ENCODE measurements around the gene PPP4R1.
A peak's percentile ranks its signal among the peaks of the same experiment; 100 is the strongest.
"Not testable (repeated sequence)": the region's sequence is repeated elsewhere in the genome, so short reads cannot be mapped to it uniquely, and the experiment has no call there.

Gene PPP4R1

DNA sequence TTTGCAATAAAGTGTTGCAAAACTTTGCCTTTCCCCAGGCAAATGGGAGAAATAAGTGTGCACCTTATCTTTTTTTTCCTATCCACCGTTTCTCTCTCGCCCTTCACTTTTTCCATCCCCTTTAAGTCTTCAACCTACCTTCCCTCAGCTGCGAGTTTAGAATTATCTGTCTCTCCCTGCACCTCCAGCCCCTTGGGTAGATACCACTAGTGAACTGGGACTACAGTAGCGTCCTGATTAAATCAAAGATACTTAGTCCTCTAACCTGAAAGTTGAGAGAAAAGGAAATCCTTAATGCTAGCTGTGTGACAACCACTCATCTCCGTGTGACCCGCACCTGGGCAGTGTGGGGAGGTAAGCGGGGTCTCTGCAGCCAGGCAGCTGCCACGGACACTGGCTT is 16.1 kb upstream of the PPP4R1 start:
- no peak overlapping the region for H3K27ac ChIP-seq
- DNase-seq (ENCODE audit: low read depth, low spot score): no peak

DNA sequence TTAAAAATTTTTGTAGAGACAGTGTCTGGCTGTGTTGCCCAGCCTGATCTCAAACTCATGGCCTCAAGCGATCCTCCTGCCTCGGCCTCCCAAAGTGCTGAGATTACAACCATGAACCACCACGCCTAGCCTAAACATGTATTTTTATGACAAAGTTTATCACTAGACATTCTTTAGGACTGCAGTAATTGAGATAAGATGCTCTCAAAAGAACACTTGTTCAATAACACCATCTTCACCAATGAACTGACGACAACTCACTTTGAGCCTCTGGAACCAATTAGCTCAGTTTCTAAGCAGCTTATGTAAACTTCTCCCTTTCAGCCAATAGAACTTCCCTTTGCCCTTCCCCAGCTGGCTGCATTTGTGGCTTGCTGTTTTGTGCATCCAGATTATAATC is 15.3 kb upstream of the PPP4R1 start:
- no peak overlapping the region for H3K27ac ChIP-seq
- no peak for DNase-seq (ENCODE audit: low read depth, low spot score)

DNA sequence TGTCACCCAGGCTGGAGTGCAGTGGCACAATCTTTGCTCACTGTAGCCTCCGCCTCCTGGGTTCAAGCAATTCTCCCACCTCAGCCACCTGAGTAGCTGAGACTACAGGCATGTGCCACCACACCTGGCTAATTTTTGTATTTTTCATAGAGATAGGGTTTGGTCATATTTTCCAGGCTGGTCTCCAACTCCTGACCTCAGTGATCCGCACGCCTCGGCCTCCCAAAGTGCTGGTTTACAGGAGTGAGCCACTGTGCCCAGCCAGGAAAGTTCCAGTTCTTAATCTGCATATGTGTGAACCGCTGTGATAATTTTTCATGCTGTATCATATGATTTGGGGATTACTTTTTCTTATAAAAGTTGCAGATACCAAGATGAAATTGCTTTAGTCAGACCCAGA is 14.6 kb upstream of the PPP4R1 start:
- no peak overlapping the region for H3K27ac ChIP-seq
- no peak for DNase-seq (ENCODE audit: low read depth, low spot score)

GRCh38 chr18:9627642-9628041 is 13.3 kb upstream of the PPP4R1 start:
- peak overlapping the region; percentile 82 for H3K27ac ChIP-seq
- no peak for DNase-seq (ENCODE audit: low read depth, low spot score)

DNA sequence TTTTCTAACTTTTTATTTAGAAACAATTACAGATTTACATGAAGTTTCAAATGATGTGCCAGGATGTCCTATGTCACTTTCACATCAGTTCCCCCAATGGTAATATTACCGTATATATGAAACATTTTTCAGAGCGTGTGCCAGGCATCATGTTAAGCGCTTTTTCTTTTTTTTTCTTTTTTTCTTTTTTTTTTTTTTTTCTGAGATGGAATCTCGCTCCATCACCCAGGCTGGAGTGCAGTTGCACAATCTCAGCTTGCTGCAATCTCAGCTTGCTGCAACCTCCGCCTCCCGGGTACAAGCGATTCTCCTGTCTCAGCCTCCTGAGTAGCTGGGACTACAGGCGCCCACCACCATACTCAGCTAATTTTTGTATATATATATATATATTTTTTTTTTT is 5.6 kb upstream of the PPP4R1 start:
- peak overlapping the region; percentile 84 for H3K27ac ChIP-seq
- DNase-seq (ENCODE audit: low read depth, low spot score): no peak

DNA sequence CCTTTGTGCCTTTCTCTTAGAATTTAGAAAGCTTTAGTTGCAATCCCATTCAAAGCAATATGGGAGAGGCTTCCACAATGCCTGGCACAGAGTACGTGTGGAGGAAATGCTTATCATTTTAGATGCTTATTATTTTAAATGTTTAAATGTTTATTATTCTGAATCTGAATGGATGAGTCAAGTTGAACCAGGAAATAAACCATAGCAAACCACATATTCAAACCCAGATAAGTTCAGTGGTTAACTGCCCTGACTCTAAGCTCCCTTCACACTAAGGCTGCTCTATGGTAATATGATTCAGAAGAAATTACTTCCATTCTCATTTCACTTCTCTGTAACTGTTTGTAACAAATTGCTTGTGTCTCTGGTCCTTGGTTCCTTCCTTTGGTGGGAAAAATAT is 5.2 kb upstream of the PPP4R1 start:
- DNase-seq (ENCODE audit: low read depth, low spot score): no peak
- H3K27ac ChIP-seq: peak overlapping the region; percentile 84

GRCh38 chr18:9619056-9619455 is 4.7 kb upstream of the PPP4R1 start:
- DNase-seq (ENCODE audit: low read depth, low spot score): no peak
- peak overlapping the region; percentile 84 for H3K27ac ChIP-seq

DNA sequence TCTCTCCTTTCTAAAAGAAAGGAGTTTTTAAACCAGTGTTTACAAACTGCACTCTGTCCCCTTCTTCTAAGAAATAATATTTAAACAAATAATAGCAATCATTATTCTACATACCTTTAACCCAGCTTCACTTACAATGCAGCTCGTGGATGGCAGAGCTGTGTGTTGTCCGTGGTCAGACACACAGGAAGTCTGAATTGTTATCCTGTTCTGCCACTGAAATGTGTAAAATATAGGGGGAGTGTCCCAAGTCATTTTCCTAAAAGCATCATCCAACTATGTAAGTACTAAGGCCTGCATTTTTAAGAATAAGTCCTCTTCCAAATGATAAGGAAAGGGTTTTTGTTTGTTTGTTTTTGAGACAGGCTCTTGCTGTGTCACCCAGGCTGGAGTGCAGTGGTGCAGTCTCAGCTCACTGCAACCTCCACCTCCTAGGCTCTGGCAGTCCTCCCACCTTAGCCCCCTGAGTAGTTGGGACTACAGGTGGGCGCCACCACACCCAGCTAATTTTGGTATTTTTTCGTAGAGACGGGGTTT is 2.7 kb upstream of the PPP4R1 start:
- DNase-seq (ENCODE audit: low read depth, low spot score): no peak
- peak overlapping the region; percentile 100 for H3K27ac ChIP-seq

GRCh38 chr18:9616049-9616448 is 1.7 kb upstream of the PPP4R1 start:
- peak overlapping the region; percentile 100 for H3K27ac ChIP-seq
- no peak for DNase-seq (ENCODE audit: low read depth, low spot score)

DNA sequence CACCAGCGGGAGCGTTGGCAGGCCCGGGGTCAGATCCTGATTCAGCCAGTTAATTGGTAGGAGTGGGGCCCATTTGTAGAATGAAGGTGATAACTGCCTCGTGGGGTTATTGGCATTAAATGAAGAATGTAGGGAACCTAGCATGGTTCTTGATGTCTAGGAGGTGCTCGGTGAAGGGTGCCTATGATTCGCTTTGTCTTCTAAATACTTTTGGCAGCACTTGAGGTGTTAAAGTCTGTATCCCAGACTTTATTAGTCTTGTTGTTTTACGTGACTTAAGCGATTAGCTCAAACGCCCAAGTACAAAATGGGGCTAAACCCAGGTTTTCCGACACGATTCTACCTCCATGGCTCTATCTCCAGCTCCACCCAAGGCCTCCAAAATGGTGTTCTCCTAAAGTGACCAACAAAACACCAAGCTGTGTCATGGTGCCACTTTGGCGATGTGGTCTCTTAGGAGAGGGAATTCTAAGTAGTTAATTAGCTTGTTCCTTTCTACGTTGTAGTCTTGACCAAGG is 980 bp upstream of the PPP4R1 start:
- peak overlapping the region; percentile 100 for H3K27ac ChIP-seq
- DNase-seq (ENCODE audit: low read depth, low spot score): no peak

DNA sequence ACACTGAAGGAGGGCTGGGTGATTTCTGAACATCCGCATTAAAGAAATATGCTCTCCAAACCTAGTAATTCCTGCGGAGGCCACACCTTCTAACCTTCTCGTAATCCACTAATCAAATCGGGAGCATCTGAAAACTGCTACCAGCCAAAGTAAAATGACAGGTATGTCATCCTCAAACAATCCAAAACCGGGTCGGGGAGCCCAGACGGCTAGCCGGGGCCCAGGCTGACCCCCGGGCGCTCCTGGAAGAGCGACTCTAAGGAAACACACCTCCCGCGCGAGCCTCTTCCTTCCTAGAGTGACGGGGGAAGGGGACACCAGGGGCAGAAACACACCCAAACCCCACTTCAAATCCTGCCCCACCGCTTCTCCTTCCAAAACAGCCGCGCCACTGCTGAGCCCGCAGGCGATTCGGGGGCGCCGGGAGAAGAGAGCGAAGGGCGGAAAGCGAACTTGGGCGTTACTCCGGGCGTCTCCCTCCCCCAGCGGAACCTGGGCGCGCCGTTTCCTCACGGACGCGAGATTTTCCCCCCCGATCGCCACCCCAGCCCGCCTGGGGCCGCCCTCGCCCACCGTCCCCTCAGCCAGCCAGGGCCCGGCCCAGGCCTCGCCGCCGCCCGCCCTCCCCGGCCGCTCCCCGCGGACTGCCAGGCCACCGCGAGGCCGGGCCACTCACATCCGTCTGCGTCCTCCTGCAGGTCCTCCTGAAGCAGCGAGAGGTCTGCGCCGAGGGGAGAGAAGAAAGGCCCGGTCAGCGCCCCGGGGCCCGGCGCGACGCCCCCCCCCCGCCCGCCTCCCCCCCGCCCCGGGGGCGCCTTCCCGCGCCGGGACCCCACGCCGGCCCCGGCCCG is 584 bp downstream of the PPP4R1 start:
- H3K27ac ChIP-seq: peak overlapping the region; percentile 100
- DNase-seq (ENCODE audit: low read depth, low spot score): no peak

DNA sequence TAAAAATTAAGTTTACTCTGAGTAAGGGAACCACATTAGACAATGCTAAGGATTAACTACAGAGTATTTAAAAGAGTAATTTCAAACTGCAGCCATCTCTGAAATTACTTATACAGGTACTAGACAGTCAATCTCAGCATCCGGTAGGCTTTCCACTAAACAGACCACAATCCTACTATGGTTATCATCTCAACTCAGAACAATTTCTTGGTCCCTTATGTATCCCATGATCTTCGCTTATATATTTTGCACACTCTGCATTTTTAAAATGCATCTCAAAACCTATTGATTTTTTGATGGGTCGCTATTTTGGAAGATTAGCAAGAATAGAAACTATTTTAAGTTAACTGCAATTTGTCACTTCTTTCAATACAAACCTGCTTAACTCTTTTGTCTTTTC is 1.4 kb downstream of the PPP4R1 start:
- DNase-seq (ENCODE audit: low read depth, low spot score): no peak
- H3K27ac ChIP-seq: peak overlapping the region; percentile 100

- no peak for DNase-seq (ENCODE audit: low read depth, low spot score)
- peak overlapping the region; percentile 100 for H3K27ac ChIP-seq
These were observed 2.0 kb downstream of the PPP4R1 start for GRCh38 chr18:9612215-9612830.

- DNase-seq (ENCODE audit: low read depth, low spot score): no peak
- peak overlapping the region; percentile 100 for H3K27ac ChIP-seq
These were observed 5.2 kb downstream of the PPP4R1 start for GRCh38 chr18:9609190-9609589.

DNA sequence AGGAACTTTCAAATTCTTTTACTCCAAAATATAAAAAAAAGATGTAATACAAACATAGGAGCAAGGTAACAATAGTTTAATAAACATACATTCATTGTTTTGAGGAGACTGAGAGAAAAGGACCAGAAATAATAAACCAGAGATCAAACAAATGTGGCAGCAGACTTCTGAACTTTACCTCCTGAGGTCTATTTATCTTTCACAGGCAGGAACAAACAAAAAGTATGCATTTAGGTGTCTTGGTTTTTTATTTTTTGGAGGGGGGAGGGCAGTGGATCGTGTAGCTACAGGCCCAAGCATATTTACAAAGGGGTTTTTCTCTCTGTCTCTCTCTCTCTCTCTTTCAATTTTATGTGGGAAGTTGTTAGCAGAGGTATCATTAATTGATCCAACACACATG is 5.6 kb downstream of the PPP4R1 start:
- no peak for DNase-seq (ENCODE audit: low read depth, low spot score)
- H3K27ac ChIP-seq: peak overlapping the region; percentile 100

- DNase-seq (ENCODE audit: low read depth, low spot score): no peak
- peak overlapping the region; percentile 100 for H3K27ac ChIP-seq
These were observed 6.1 kb downstream of the PPP4R1 start for GRCh38 chr18:9608298-9608697.

- DNase-seq (ENCODE audit: low read depth, low spot score): not testable (repeated sequence)
These were observed 7.2 kb downstream of the PPP4R1 start for GRCh38 chr18:9607111-9607510.

GRCh38 chr18:9606039-9606438 is 8.3 kb downstream of the PPP4R1 start:
- H3K27ac ChIP-seq: no peak overlapping the region
- no peak for DNase-seq (ENCODE audit: low read depth, low spot score)

More at GRCh38 chr18:9607111-9607510, 7.2 kb downstream of the PPP4R1 start:
- H3K27ac ChIP-seq: peak overlapping the region; percentile 100

DNA sequence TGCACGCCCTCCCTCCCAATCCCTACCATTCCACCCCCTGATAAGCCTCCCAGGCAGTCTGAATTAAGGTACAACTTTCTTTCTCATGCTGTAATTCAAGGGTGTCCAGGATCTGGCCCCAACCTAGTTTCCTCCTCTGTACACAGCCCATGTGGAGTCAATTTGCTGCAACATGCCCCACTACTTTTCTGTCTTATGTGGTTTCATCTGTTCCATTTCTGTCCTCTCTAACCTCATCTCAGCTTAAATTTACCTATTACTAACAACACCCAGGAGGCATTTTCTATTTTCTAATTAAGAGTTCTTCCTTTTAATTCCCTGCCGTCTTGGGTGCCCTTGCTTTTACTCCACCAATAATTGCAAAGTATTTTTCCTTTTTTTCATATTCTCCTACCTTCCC is 10.0 kb downstream of the PPP4R1 start:
- DNase-seq (ENCODE audit: low read depth, low spot score): no peak
- H3K27ac ChIP-seq: no peak overlapping the region

DNA sequence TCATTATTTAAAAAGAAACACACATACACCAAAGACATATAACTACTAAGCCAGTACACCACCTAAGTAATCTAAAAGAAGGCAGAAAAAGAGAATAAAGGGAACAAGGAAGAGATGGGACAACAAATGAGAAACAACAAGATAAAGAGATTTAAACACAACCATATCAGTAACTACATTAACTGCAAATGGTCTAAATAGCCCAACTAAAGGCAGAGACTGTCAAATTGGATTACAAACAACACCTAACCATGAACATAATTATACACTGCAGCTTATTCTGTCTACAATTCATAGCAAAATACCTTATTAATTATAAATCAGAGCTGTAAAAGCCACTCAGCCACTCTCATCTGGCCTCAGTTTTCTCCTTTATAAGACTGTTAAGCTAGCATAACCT is 15.0 kb downstream of the PPP4R1 start:
- peak overlapping the region; percentile 75 for H3K27ac ChIP-seq
- DNase-seq (ENCODE audit: low read depth, low spot score): no peak

- DNase-seq (ENCODE audit: low read depth, low spot score): no peak
- H3K27ac ChIP-seq: peak overlapping the region; percentile 75
These were observed 16.8 kb downstream of the PPP4R1 start for GRCh38 chr18:9597609-9598008.

Measured in epithelial cell of prostate (primary cell).